Cardiac muscle cell (in vitro differentiated cells and primary cell): Measurements from ENCODE around the gene CRYGN. TPM values are rescaled to one million over a fixed set of nuclear protein-coding genes. Genes with fewer than 3 reads are reported as not detected.

Experiments used
- DNase-seq, 2 donors: peaks; one replicate each; pipeline versions ENCODE4 v3.0.0 to v3.0.0-alpha.2; 2010 to 2017; ENCODE audit warnings: low read depth in 1 of 2, low spot score in 1 of 2
- H3K27ac ChIP-seq: fragments of 200-600 bp; sonication (generic); 2 replicates; pipeline ENCODE4 v1.5.1; 2016
- H3K27me3 ChIP-seq: fragments of 200-600 bp; sonication (generic); 2 replicates; pipeline ENCODE4 v1.6.0; 2016; ENCODE audit warnings: control low read depth
- H3K36me3 ChIP-seq: fragments of 200-600 bp; sonication (generic); 2 replicates; pipeline ENCODE4 v1.5.1; 2016; ENCODE audit warnings: control low read depth
- H3K4me1 ChIP-seq: fragments of 200-600 bp; sonication (generic); 2 replicates; pipeline ENCODE4 v1.8.1; 2017; ENCODE audit warnings: low read depth, mild to moderate bottlenecking, mixed run types
- H3K4me3 ChIP-seq: fragments of 200-600 bp; sonication (generic); 2 replicates; pipeline ENCODE4 v1.5.1; 2016; ENCODE audit warnings: mild to moderate bottlenecking
- H3K9me3 ChIP-seq: fragments of 200-600 bp; sonication (generic); 2 replicates; pipeline ENCODE4 v1.5.1; 2017; ENCODE audit warnings: low read depth, mild to moderate bottlenecking, control low read depth
- polyA plus RNA-seq: library from polyadenylated mRNA; unstranded; fragments of >200 nt; fragmentation: Nextera tagmentation; extraction: Ambion mirVana; gene quantifications from 2 replicates; pipeline ENCODE4 v1.2.1, GENCODE V29; 2016
- total RNA-seq: library from RNA; depleted of rRNA; stranded (reverse); fragments of >200 nt; gene quantifications from 2 replicates; pipeline ENCODE4 v1.2.3, GENCODE V29; 2016
- TF ChIP-seq, protein P1 (sequence below): IDR thresholded peaks from 2 replicates; pipeline ENCODE4 v1.5.1; 2012; ENCODE audit warnings: low read depth, mild to moderate bottlenecking, low read length

CRYGN gene
- total and polyA plus RNA-seq, 2 experiments from 2014 or later, result 0.46 to 1.0 TPM

DNA sequence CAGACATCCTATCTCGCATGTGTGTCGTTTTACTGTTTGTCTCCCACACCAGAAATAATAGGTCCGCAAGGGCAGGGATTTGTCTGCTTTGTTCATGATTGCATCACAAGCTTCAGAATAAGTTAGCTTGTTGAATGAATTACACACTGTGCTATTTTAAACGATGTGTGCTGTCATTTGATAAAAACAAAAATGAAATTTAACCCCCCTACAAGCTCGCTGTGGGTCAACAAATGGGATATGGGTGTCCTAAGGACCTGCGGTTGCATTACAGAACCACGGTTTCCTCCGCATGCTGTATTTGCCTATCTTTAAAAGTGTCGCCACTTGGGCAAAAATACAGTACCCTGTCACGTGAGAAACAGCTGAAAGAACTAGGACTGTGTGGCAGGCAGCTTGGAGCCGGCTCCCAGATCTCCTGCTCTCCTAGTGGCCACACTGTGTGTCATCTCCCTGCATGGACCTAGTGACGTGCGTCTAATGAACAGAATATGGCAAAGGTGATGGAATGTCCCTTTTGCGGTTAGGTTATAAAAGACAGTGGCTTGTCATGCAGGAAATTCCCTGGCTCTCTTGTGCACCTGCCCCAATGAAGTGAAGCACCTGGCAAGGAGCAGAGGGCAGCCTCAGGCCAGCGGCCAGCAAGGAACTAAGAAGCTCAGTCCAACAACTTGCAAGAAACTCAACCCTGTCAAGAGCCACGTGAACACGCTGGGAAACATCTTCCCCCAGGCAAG lies 32.9 kb upstream of the CRYGN start:
- no peak overlapping the region for H3K4me3 ChIP-seq
- TF ChIP-seq, protein P1, sequence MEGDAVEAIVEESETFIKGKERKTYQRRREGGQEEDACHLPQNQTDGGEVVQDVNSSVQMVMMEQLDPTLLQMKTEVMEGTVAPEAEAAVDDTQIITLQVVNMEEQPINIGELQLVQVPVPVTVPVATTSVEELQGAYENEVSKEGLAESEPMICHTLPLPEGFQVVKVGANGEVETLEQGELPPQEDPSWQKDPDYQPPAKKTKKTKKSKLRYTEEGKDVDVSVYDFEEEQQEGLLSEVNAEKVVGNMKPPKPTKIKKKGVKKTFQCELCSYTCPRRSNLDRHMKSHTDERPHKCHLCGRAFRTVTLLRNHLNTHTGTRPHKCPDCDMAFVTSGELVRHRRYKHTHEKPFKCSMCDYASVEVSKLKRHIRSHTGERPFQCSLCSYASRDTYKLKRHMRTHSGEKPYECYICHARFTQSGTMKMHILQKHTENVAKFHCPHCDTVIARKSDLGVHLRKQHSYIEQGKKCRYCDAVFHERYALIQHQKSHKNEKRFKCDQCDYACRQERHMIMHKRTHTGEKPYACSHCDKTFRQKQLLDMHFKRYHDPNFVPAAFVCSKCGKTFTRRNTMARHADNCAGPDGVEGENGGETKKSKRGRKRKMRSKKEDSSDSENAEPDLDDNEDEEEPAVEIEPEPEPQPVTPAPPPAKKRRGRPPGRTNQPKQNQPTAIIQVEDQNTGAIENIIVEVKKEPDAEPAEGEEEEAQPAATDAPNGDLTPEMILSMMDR, result no peak
- H3K27me3 ChIP-seq, result no peaks in the 10 kb centered on the region
- H3K36me3 ChIP-seq, result peaks cover 35% of the 10 kb centered on the region
- H3K27ac ChIP-seq, result no peak overlapping the region
- no peaks in the 10 kb centered on the region for H3K4me1 ChIP-seq
- DNase-seq, result peak in 1 of 2 donors; percentile 68
- H3K9me3 ChIP-seq, result no peaks in the 10 kb centered on the region

DNA sequence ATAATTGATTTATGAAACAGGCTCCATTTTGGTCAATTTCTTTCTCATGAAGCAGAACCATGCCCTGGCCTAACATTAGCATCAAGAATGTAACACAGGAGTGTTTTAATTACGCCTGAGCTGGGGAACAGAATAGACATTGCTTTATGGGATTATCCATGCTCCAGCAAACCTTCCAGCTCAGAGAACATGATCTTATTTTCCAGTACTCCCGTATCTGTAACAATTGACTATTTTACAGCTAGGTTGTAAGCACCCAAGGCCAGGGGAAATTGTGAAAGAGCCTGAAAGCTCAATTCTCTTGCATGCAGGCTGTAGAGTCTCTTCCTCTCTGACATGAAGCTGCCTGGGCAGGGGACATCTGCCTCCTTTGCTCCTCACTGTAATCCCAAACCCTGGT lies 30.8 kb upstream of the CRYGN start:
- Histone ChIP-seq H3K36me3 (peaks cover 41% of the 10 kb centered on the region), H3K4me3 (no peak overlapping the region), H3K9me3 (no peaks in the 10 kb centered on the region), H3K27ac (no peak overlapping the region), H3K27me3 (no peaks in the 10 kb centered on the region), H3K4me1 (no peaks in the 10 kb centered on the region)
- TF ChIP-seq, protein P1, result no peak
- no peak for DNase-seq

DNA sequence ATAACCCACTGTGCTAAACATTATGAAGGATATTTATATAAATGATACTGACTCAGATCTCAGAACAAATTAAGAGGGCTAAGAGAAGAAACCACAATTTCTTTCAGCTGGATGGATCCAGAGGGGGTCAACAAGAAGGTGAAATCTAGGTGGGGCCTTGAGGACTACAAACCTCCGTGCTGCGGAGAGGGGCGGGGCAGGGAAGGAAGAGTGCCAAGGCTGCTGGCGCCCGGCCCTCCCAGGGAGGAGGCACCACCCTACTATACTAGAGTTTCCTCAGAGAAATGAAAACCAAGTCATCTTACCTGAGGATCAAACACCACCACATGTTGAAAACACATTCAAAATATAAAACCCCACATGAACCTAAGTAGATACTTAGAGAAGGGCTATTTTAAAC lies 29.3 kb upstream of the CRYGN start:
- DNase-seq, result no peak
- no peaks in the 10 kb centered on the region for H3K4me1 ChIP-seq
- H3K4me3 ChIP-seq, result no peak overlapping the region
- H3K36me3 ChIP-seq, result peaks cover 41% of the 10 kb centered on the region
- no peak overlapping the region for H3K27ac ChIP-seq
- no peaks in the 10 kb centered on the region for H3K9me3 ChIP-seq
- TF ChIP-seq, protein P1, result no peak
- H3K27me3 ChIP-seq, result no peaks in the 10 kb centered on the region

DNA sequence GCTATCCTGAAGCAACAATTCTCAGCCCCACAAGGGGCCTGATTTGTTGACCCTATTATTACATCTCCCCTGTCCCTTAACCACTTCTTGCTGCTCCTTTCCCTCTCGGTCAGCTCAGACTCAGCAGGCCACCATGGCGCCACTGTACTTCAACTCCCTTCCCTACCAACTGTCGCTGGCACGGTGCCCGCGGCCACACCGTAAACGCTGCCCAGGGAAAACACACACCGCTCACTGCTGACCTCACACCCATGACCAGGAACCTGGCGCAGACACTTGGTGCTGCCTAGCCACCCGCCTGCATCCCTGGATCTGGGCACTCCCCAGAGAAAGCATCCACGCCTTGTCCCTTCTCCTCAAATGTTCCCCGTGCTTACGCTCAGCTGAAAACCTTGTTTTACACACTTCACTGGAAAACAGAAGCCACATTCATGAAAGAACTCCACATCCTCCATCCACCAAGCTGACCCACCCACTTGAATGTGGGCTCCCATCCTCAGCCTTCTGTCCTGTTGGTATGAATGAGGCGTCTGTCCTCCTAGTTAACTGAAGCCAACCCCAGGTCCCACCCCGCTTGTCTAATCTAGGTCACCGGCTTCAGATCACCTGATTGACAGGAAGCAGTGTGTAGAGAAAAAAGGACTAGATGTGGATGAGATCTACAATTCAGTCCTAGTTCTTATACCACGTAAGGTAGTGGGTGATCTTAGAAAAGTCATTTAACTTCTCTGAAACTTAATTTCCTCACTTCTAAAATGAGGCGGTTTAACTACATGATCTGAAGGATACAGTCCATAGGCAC lies 28.5 kb upstream of the CRYGN start:
- DNase-seq, result no peak
- Histone ChIP-seq H3K4me1 (no peaks in the 10 kb centered on the region), H3K36me3 (peaks cover 41% of the 10 kb centered on the region), H3K27ac (peak overlapping the region; percentile 39), H3K9me3 (no peaks in the 10 kb centered on the region), H3K4me3 (no peak overlapping the region), H3K27me3 (no peaks in the 10 kb centered on the region)
- TF ChIP-seq, protein P1, result no peak

DNA sequence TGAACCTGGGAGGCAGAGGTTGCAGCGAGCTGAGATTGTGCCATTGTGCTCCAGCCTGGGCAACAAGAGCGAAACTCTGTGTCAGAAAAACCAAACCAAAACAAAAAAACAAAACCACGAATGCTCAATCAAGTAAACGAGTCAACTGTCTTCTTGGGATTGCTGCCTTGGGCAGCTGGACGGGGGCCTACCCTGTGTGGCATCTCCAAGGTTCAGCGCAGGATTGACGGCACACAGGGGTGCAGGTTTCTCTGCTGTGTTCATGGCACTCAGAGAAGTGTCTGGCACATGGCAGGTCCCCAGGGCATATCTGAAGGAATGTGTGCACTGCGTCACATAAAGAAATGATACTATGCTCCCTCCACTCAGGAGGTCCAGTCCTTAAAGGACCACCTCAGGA lies 25.2 kb upstream of the CRYGN start:
- H3K36me3 ChIP-seq, result peaks cover 32% of the 10 kb centered on the region
- peak overlapping the region; percentile 16 for H3K27ac ChIP-seq
- DNase-seq, result no peak
- H3K27me3 ChIP-seq, result no peaks in the 10 kb centered on the region
- no peaks in the 10 kb centered on the region for H3K9me3 ChIP-seq
- H3K4me3 ChIP-seq, result no peak overlapping the region
- H3K4me1 ChIP-seq, result peaks cover 4% of the 10 kb centered on the region
- TF ChIP-seq, protein P1, result no peak
